Endometrial microvascular endothelial cells (primary cell): Measurements from ENCODE around the gene PDCD1LG2. TPM values are rescaled to one million over a fixed set of nuclear protein-coding genes. Genes with fewer than 3 reads are reported as not detected.

Experiments
- in situ Hi-C: cut with HindIII; loops from 2 replicates; pipeline ENCODE4 v1.10.0; 2017; ENCODE audit warnings: low sequenced_read_pairs, low pct_unique_long_range_greater_than_20kb; ENCODE audit errors: inconsistent ontology term
- total RNA-seq: library from RNA; depleted of rRNA; stranded (reverse); fragments of >200 nt; gene quantifications from one replicate; pipeline ENCODE4 v1.2.3, GENCODE V29; 2015; ENCODE audit errors: inconsistent ontology term

PDCD1LG2 gene
- total RNA-seq, 1 donor from 2014 or later = 52.5 TPM

- in situ Hi-C loops = no loop called here
These were observed 8.0 kb downstream of the PDCD1LG2 start for GRCh38 chr9:5518171-5518936.

GRCh38 chr9:5518937-5519319 is 8.6 kb downstream of the PDCD1LG2 start:
- in situ Hi-C loops = no loop called here

GRCh38 chr9:5524090-5524489 is 13.8 kb downstream of the PDCD1LG2 start:
- in situ Hi-C loops = no loop called here

GRCh38 chr9:5529683-5530221 is 19.4 kb downstream of the PDCD1LG2 start:
- in situ Hi-C loops = no loop called here

- in situ Hi-C loops = no loop called here
These were observed 21.0 kb downstream of the PDCD1LG2 start for GRCh38 chr9:5531101-5531882.

GRCh38 chr9:5532306-5532705 is 22.0 kb downstream of the PDCD1LG2 start:
- in situ Hi-C loops = no loop called here

- in situ Hi-C loops = no loop called here
These were observed 22.5 kb downstream of the PDCD1LG2 start for GRCh38 chr9:5532790-5533189.

GRCh38 chr9:5536684-5537083 is 26.4 kb downstream of the PDCD1LG2 start:
- in situ Hi-C loops = no loop called here

GRCh38 chr9:5543875-5544702 is 33.8 kb downstream of the PDCD1LG2 start:
- in situ Hi-C loops = no loop called here

GRCh38 chr9:5549658-5550650 is 39.6 kb downstream of the PDCD1LG2 start:
- in situ Hi-C loops = no loop called here

- in situ Hi-C loops = no loop called here
These were observed 41.2 kb downstream of the PDCD1LG2 start for GRCh38 chr9:5551368-5552150.

- in situ Hi-C loops = no loop called here
These were observed 42.0 kb downstream of the PDCD1LG2 start for GRCh38 chr9:5552301-5552700.

- in situ Hi-C loops = no loop called here
These were observed 42.9 kb downstream of the PDCD1LG2 start for GRCh38 chr9:5553211-5553610.

GRCh38 chr9:5554254-5554653 is 43.9 kb downstream of the PDCD1LG2 start:
- in situ Hi-C loops = no loop called here

- in situ Hi-C loops = no loop called here
These were observed 45.9 kb downstream of the PDCD1LG2 start for GRCh38 chr9:5556101-5556705.

GRCh38 chr9:5557606-5558587 is 47.6 kb downstream of the PDCD1LG2 start:
- in situ Hi-C loops = no loop called here
